H9 (cell line): ENCODE results near the gene DDX46. TPM values are rescaled to one million over a fixed set of nuclear protein-coding genes. Genes with fewer than 3 reads are reported as not detected.
A peak's percentile ranks its signal among the peaks of the same experiment; 100 is the strongest.
"Not testable (repeated sequence)": the region's sequence is repeated elsewhere in the genome, so short reads cannot be mapped to it uniquely, and the experiment has no call there.

Experiments used
- DNase-seq: peaks from one replicate; pipeline ENCODE4 v3.0.0-alpha.2; 2017
- H2AFZ ChIP-seq: one replicate; pipeline ENCODE4 v1.6.1; 2013; ENCODE audit warnings: mild to moderate bottlenecking, low read length, control low read depth, moderate library complexity
- H2AK5ac ChIP-seq: 2 replicates; pipeline ENCODE4 v1.6.1; 2013; ENCODE audit warnings: low read length, control low read depth, mixed read lengths; ENCODE audit not compliant: insufficient read length
- H2BK120ac ChIP-seq: one replicate; pipeline ENCODE4 v1.6.1; 2013; ENCODE audit warnings: low read depth, mild to moderate bottlenecking, low read length, control low read depth, inconsistent platforms; ENCODE audit not compliant: poor library complexity, severe bottlenecking
- H2BK12ac ChIP-seq: 2 replicates; pipeline ENCODE4 v1.6.1; 2013; ENCODE audit warnings: low read length, control low read depth, mixed read lengths, low read depth; ENCODE audit not compliant: insufficient read length
- H2BK15ac ChIP-seq: 2 replicates; pipeline ENCODE4 v1.6.1; 2013; ENCODE audit warnings: low read depth, low read length, control low read depth
- H2BK20ac ChIP-seq: one replicate; pipeline ENCODE4 v1.6.1; 2013; ENCODE audit warnings: low read depth, mild to moderate bottlenecking, low read length, control low read depth, inconsistent platforms; ENCODE audit not compliant: poor library complexity, severe bottlenecking
- H2BK5ac ChIP-seq: 2 replicates; pipeline ENCODE4 v1.6.1; 2013; ENCODE audit warnings: low read length, control low read depth, mixed read lengths; ENCODE audit not compliant: insufficient read length
- H3K14ac ChIP-seq: 2 replicates; pipeline ENCODE4 v1.6.1; 2013; ENCODE audit warnings: low read length, control low read depth; ENCODE audit not compliant: insufficient read depth
- H3K18ac ChIP-seq: 2 replicates; pipeline ENCODE4 v1.6.1; 2013; ENCODE audit warnings: low read depth, mild to moderate bottlenecking, mixed read lengths, low read length, control low read depth; ENCODE audit not compliant: insufficient read length
- H3K23ac ChIP-seq: 2 replicates; pipeline ENCODE4 v1.6.1; 2013; ENCODE audit warnings: low read length, control low read depth, mixed read lengths, low read depth; ENCODE audit not compliant: insufficient read length
- H3K23me2 ChIP-seq: 2 replicates; pipeline ENCODE4 v1.6.1; 2013; ENCODE audit warnings: low read depth, mild to moderate bottlenecking, mixed read lengths, low read length, control low read depth; ENCODE audit not compliant: insufficient read length, poor library complexity, severe bottlenecking
- H3K27ac ChIP-seq: 2 replicates; pipeline ENCODE4 v1.5.1; 2013; ENCODE audit warnings: low read length, control low read depth, mixed read lengths, low read depth; ENCODE audit not compliant: insufficient read length
- H3K27me3 ChIP-seq: 2 replicates; pipeline ENCODE4 v1.6.1; 2013; ENCODE audit warnings: low read length, control low read depth, inconsistent platforms; ENCODE audit not compliant: insufficient read depth
- H3K4ac ChIP-seq: 2 replicates; pipeline ENCODE4 v1.6.1; 2013; ENCODE audit warnings: low read depth, mild to moderate bottlenecking, control low read depth, inconsistent platforms, low read length, moderate library complexity
- H3K4me1 ChIP-seq: 2 replicates; pipeline ENCODE4 v1.6.1; 2013; ENCODE audit warnings: low read length, control low read depth, inconsistent platforms; ENCODE audit not compliant: insufficient read depth
- H3K4me2 ChIP-seq: 2 replicates; pipeline ENCODE4 v1.6.1; 2013; ENCODE audit warnings: low read length, control low read depth, mixed read lengths; ENCODE audit not compliant: insufficient read length, insufficient read depth
- H3K56ac ChIP-seq: 2 replicates; pipeline ENCODE4 v1.6.1; 2013; ENCODE audit warnings: low read depth, mild to moderate bottlenecking, mixed read lengths, low read length, control low read depth; ENCODE audit not compliant: insufficient read length
- H3K79me1 ChIP-seq: 2 replicates; pipeline ENCODE4 v1.6.1; 2013; ENCODE audit warnings: low read depth, mild to moderate bottlenecking, moderate library complexity, low read length, control low read depth, inconsistent platforms; ENCODE audit not compliant: insufficient read depth, poor library complexity, severe bottlenecking
- H3K79me2 ChIP-seq: 2 replicates; pipeline ENCODE4 v1.6.1; 2013; ENCODE audit warnings: low read length, control low read depth, inconsistent platforms; ENCODE audit not compliant: insufficient read depth
- H3K9ac ChIP-seq: 2 replicates; pipeline ENCODE4 v1.6.1; 2013; ENCODE audit warnings: low read length, control low read depth, mixed read lengths; ENCODE audit not compliant: insufficient read length; ENCODE audit errors: extremely low read depth
- H3K9me3 ChIP-seq: one replicate; pipeline ENCODE4 v1.6.1; 2013; ENCODE audit warnings: low read depth, low read length, inconsistent platforms; ENCODE audit not compliant: control insufficient read depth
- H3T11ph ChIP-seq: one replicate; pipeline ENCODE4 v1.6.1; 2013; ENCODE audit warnings: mild to moderate bottlenecking, low read length, control low read depth, inconsistent platforms
- H4K20me1 ChIP-seq: one replicate; pipeline ENCODE4 v1.6.1; 2013; ENCODE audit not compliant: control insufficient read depth, insufficient read length, insufficient read depth
- H4K5ac ChIP-seq: 2 replicates; pipeline ENCODE4 v1.6.1; 2013; ENCODE audit warnings: low read depth, mild to moderate bottlenecking, mixed read lengths, low read length, control low read depth; ENCODE audit not compliant: insufficient read length
- H4K8ac ChIP-seq: replicated peaks from 2 replicates; pipeline ENCODE4 v1.6.1; 2013; ENCODE audit warnings: low read length, control low read depth, mixed read lengths, low read depth; ENCODE audit not compliant: insufficient read length
- H4K91ac ChIP-seq: 2 replicates; pipeline ENCODE4 v1.6.1; 2013; ENCODE audit warnings: low read depth, mild to moderate bottlenecking, moderate library complexity, mixed read lengths, low read length, control low read depth; ENCODE audit not compliant: insufficient read length
- H3K27ac Mint-ChIP-seq, 3 experiments: 2 replicates in 2 of 3; 3 replicates in 1 of 3; pipeline ENCODE4 v1.8.0; 2020 to 2021; ENCODE audit warnings: mixed read lengths in 3 of 3, mild to moderate bottlenecking in 1 of 3, moderate library complexity in 1 of 3
- H3K27me3 Mint-ChIP-seq: 2 replicates; pipeline ENCODE4 v1.8.0; 2021; ENCODE audit warnings: low read depth, mild to moderate bottlenecking, moderate library complexity, mixed read lengths
- H3K36me3 Mint-ChIP-seq, 3 experiments: 2 replicates in 2 of 3; 3 replicates in 1 of 3; pipeline ENCODE4 v1.8.0; 2020 to 2021; ENCODE audit warnings: low read depth in 3 of 3, mixed read lengths in 3 of 3; ENCODE audit not compliant: insufficient read depth in 1 of 3
- H3K4me1 Mint-ChIP-seq, 2 experiments: 2 replicates each; pipeline ENCODE4 v1.8.0; 2020; ENCODE audit warnings: mixed read lengths in 2 of 2
- H3K4me3 Mint-ChIP-seq, 2 experiments: 2 replicates in 1 of 2; 3 replicates in 1 of 2; pipeline ENCODE4 v1.8.0; 2020 to 2021; ENCODE audit warnings: mild to moderate bottlenecking in 2 of 2, mixed read lengths in 2 of 2, moderate library complexity in 1 of 2
- H3K9me3 Mint-ChIP-seq, 2 experiments: 2 replicates in 1 of 2; 3 replicates in 1 of 2; pipeline ENCODE4 v1.8.0; 2020; ENCODE audit warnings: mild to moderate bottlenecking in 2 of 2, mixed read lengths in 2 of 2, moderate library complexity in 1 of 2
- CTCF ChIP-seq: fragments of 200-600 bp; sonication (generic); conservative IDR thresholded peaks from 3 replicates; pipeline ENCODE4 v1.8.0; 2021; ENCODE audit warnings: antibody characterized with exemption, mild to moderate bottlenecking
- WGBS: extraction: QIAGEN DNeasy Blood & Tissue Kit; methylation state at CpG from one replicate; pipeline ENCODE4 v1.1.7; 2013; ENCODE audit warnings: missing lambda C conversion rate, low lambda C conversion rate, mixed read lengths; ENCODE audit not compliant: insufficient read length; ENCODE audit errors: extremely low coverage; 5-methylcytosine and 5-hydroxymethylcytosine counted together
- total RNA-seq: library from RNA; stranded (reverse); gene quantifications from 2 replicates; pipeline ENCODE4 v1.2.1, GENCODE V29; 2021

DDX46 gene
- total RNA-seq, 1 experiment from 2014 or later, result 90.3 TPM

- no peak overlapping the region for H3K4me3 Mint-ChIP-seq
- TF ChIP-seq CTCF, result peak; percentile 48
- no peak overlapping the region for H4K5ac ChIP-seq
Observed at GRCh38 chr5:134851307-134851923, 92.8 kb downstream of the DDX46 start.

GRCh38 chr5:134856465-134856864 lies 97.9 kb downstream of the DDX46 start:
- not testable (repeated sequence) for H2BK15ac ChIP-seq, H3K4me2 ChIP-seq, H3K27me3 ChIP-seq, H2BK20ac ChIP-seq, H3K23me2 ChIP-seq, H3K23ac ChIP-seq, H4K8ac ChIP-seq, H3K14ac ChIP-seq, H3K9me3 Mint-ChIP-seq, DNase-seq, H3K4me1 Mint-ChIP-seq, H3K27ac ChIP-seq, H2BK5ac ChIP-seq, H3K79me2 ChIP-seq, H3K4ac ChIP-seq, H3K79me1 ChIP-seq, H2BK12ac ChIP-seq, H3K9me3 ChIP-seq, H3K27me3 Mint-ChIP-seq, H3K27ac Mint-ChIP-seq, H3K9ac ChIP-seq, H2AFZ ChIP-seq, H2BK120ac ChIP-seq, H3K4me1 ChIP-seq, H2AK5ac ChIP-seq, H3K4me3 Mint-ChIP-seq, H3T11ph ChIP-seq, H4K20me1 ChIP-seq, H4K91ac ChIP-seq, H4K5ac ChIP-seq, H3K56ac ChIP-seq, H3K18ac ChIP-seq
- H3K36me3 Mint-ChIP-seq, result peaks cover 7 to 46% (median 40%) of the 10 kb centered on the region in 3 experiments; a peak in 6 of 7 replicates
- no CpG with 5 or more reads among the region's 7 CpGs for WGBS

More at GRCh38 chr5:134851307-134851923, 92.8 kb downstream of the DDX46 start:
- no peak overlapping the region for H2BK20ac ChIP-seq
- no peak overlapping the region for H2AFZ ChIP-seq
- H3K27me3 Mint-ChIP-seq, result no peaks in the 10 kb centered on the region
- H2BK12ac ChIP-seq, result no peak overlapping the region
- H4K20me1 ChIP-seq, result no peaks in the 10 kb centered on the region
- no peak overlapping the region for H3T11ph ChIP-seq
- no peak overlapping the region for H2BK120ac ChIP-seq
- no peak overlapping the region for H4K91ac ChIP-seq
- H3K27ac ChIP-seq, result no peak overlapping the region
- no peak overlapping the region for H3K27ac Mint-ChIP-seq
- no peak overlapping the region for H3K4ac ChIP-seq
- H3K79me2 ChIP-seq, result no peaks in the 10 kb centered on the region
- no peak for DNase-seq
- H2AK5ac ChIP-seq, result no peak overlapping the region
- no peaks in the 10 kb centered on the region for H3K27me3 ChIP-seq
- no peak overlapping the region for H4K8ac ChIP-seq
- H3K4me1 ChIP-seq, result no peaks in the 10 kb centered on the region
- no peak overlapping the region for H2BK15ac ChIP-seq
- no peak overlapping the region for H3K14ac ChIP-seq
- H3K9ac ChIP-seq, result no peak overlapping the region
- no peaks in the 10 kb centered on the region for H3K23me2 ChIP-seq
- no peak overlapping the region for H2BK5ac ChIP-seq
- no peak overlapping the region for H3K18ac ChIP-seq
- H3K36me3 Mint-ChIP-seq, result peaks cover 7 to 42% (median 31%) of the 10 kb centered on the region in 3 experiments; a peak in 6 of 7 replicates
- no peaks in the 10 kb centered on the region for H3K9me3 Mint-ChIP-seq
- no CpG with 5 or more reads among the region's 1 CpG for WGBS
- H3K9me3 ChIP-seq, result no peaks in the 10 kb centered on the region
- no peak overlapping the region for H3K23ac ChIP-seq
- no peak overlapping the region for H3K56ac ChIP-seq
- H3K4me1 Mint-ChIP-seq, result peaks cover 7 to 12% of the 10 kb centered on the region in 2 experiments
- no peaks in the 10 kb centered on the region for H3K79me1 ChIP-seq
- no peak overlapping the region for H3K4me2 ChIP-seq
